ENCODE data around the gene JAKMIP2.

JAKMIP2 gene

DNA sequence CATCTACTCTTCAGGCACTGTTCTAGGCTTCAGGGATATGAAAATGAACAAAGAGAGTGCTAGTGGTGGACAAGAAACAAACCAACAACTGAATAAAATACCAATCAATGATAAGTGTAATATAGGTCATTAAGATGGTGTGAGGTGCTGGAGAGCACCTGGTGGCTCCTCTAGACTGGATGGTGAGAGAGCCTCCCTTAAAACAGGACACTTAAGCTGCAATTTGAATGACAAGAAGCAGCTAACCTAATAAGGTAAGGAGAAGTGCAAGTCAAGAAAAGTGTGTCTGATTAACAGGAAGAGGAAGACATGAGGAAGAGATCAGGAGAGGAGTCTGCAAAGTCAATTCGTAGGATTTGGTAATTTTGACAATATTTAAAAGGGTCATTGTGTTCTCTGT, 23.1 kb downstream of the JAKMIP2 start:
- TF ChIP-seq, protein P1, sequence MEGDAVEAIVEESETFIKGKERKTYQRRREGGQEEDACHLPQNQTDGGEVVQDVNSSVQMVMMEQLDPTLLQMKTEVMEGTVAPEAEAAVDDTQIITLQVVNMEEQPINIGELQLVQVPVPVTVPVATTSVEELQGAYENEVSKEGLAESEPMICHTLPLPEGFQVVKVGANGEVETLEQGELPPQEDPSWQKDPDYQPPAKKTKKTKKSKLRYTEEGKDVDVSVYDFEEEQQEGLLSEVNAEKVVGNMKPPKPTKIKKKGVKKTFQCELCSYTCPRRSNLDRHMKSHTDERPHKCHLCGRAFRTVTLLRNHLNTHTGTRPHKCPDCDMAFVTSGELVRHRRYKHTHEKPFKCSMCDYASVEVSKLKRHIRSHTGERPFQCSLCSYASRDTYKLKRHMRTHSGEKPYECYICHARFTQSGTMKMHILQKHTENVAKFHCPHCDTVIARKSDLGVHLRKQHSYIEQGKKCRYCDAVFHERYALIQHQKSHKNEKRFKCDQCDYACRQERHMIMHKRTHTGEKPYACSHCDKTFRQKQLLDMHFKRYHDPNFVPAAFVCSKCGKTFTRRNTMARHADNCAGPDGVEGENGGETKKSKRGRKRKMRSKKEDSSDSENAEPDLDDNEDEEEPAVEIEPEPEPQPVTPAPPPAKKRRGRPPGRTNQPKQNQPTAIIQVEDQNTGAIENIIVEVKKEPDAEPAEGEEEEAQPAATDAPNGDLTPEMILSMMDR (IDR thresholded peaks at IDR 0.05; ENCODE audit: control insufficient read depth, extremely low read depth, insufficient read depth), result no peak
- no peak for DNase-seq (ENCODE audit: low read depth)
- no peak overlapping the region for H3K4me3 ChIP-seq (ENCODE audit: low read depth, low read length)

DNA sequence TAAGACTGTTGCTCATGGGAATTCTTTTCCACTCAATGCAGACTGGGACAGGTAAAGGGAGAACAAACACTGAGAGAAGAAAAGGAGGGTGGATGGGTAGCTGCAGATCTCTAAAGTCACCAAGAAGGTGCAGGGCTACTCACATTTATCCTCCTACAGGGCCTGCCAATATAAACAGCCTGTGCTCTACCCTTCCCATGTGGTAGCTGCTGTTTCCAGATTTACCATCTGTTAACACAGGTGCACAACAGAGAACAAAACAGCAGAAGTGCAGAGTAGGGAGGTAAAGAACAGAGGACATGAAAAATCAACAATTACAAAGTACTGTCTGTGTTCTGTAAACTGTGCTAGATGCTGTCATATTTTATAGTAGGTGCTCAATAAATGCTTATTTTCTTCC, 26.0 kb downstream of the JAKMIP2 start:
- no peak overlapping the region for H3K4me3 ChIP-seq (ENCODE audit: low read depth, low read length)
- peak; percentile 19 for DNase-seq (ENCODE audit: low read depth)
- TF ChIP-seq, protein P1 (IDR thresholded peaks at IDR 0.05; ENCODE audit: control insufficient read depth, extremely low read depth, insufficient read depth), result no peak

DNA sequence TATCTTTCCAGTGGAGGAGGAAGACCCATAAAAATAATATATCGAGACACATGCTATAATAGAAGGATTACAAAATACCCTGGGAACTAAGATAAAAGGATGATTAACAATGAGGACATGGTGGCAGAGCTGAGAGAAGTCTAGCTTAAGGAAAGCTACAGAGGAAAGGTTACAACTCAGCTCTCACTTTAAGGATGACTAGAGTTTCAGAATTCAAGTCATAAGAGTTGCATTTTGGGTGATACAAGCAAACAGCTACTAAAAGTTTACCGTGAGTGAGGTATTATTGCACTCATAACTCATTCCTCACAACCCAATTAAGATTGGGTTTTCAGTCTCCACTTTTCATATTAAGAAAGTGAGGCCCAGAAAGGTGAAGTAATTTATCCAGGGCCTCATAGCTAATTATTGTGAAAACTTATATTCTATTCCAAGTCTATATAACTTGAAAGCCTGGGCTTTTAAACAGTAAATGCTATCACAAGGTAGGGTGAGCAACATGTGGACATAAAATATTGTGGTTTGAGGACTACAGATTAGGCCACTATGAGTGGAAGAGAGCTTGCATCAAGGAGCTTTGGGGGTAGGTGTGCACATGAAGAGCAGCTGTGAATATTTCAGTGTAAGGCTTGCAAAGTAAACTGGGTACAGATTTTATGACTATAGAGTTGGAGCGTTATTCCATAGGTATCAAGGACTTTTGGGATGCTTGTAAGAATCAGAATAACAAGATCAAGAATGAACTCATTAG, 28.0 kb downstream of the JAKMIP2 start:
- H3K4me3 ChIP-seq (ENCODE audit: low read depth, low read length), result no peak overlapping the region
- TF ChIP-seq, protein P1 (IDR thresholded peaks at IDR 0.05; ENCODE audit: control insufficient read depth, extremely low read depth, insufficient read depth), result no peak
- DNase-seq (ENCODE audit: low read depth), result no peak

DNA sequence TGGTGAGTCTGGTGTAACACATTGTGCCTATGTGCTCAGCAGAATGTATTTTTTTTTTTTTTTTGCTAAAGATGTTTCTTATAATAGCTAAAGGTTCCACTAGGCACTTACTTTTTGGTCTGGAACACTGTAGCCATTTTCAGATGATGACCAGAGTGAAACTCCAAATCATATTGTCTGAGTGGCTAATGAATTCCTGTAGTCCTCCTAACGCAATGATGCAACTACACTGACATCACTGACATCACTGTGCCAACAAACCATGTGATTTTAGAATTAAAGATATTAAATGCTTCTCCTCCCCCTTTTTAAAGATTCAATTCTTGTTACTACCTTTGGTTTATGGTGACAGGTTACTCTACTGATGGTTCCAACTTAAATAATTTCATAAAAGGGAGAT, 28.8 kb downstream of the JAKMIP2 start:
- TF ChIP-seq, protein P1 (IDR thresholded peaks at IDR 0.05; ENCODE audit: control insufficient read depth, extremely low read depth, insufficient read depth), result no peak
- H3K4me3 ChIP-seq (ENCODE audit: low read depth, low read length), result no peak overlapping the region
- DNase-seq (ENCODE audit: low read depth), result no peak

DNA sequence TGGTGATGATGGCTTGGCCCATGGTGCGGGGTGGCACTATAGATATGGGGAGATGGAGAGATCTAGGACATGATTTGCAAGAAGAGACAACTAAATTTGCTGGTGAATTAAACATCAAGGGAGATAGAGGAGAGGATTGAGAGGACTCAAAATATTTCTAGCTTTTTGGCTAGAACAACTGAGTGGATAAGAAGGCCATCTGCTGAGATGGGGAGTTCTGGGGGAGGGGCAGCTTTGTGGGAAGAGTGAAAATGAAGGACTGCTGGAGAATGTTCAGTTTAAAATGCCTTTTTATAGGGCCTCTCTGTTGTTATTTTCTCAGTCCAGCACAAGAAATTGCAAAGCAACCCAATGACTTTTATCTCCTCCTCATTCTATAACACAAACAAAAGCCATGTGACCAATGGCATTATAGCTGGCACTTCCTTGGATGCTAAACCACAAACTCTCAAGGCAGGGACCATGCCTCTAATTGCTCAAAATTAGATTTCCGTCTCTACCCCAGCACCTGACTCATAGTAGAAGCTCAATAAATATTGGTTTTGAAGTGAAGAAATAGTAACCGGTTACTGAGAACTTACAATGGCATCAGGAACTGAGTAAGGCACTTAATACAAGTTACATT, 29.8 kb downstream of the JAKMIP2 start:
- H3K4me3 ChIP-seq (ENCODE audit: low read depth, low read length), result no peak overlapping the region
- no peak for DNase-seq (ENCODE audit: low read depth)
- TF ChIP-seq, protein P1 (IDR thresholded peaks at IDR 0.05; ENCODE audit: control insufficient read depth, extremely low read depth, insufficient read depth), result no peak

DNA sequence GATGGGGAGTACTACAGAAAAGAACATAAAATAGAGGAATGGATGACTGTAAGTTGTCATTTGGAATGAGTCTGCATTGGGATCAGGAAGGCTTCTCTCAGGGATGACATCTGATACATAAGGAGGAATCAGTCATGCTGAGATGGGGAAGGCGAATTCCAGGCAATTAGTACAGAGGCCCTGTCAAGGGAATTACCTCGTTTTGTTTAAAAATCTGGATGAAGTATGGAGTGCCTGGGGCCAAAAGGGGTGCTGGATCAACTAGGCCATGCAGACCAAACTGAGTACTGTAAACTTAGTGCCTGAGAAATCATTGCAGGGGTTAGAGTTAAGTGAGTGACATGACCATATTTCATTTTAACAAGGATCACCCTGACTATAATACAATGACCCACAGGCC, 30.5 kb downstream of the JAKMIP2 start:
- DNase-seq (ENCODE audit: low read depth), result no peak

More for the DNA sequence above, 30.5 kb downstream of the JAKMIP2 start:
- TF ChIP-seq, protein P1 (IDR thresholded peaks at IDR 0.05; ENCODE audit: control insufficient read depth, extremely low read depth, insufficient read depth), result no peak
- no peak overlapping the region for H3K4me3 ChIP-seq (ENCODE audit: low read depth, low read length)
